HEK293 (cell line): Measurements from ENCODE around the gene DCHS2.

Experiments
- CTCF ChIA-PET: fragments of 350-600 bp; formaldehyde crosslinking; extraction: SDS; loops from one replicate; lab custom pipeline; 2021; ENCODE audit warnings: antibody characterized with exemption; lab: Yijun Ruan, JAX
- POLR2A ChIA-PET: fragments of 300-600 bp; formaldehyde crosslinking; extraction: SDS; loops from one replicate; lab custom pipeline; 2020; ENCODE audit warnings: antibody characterized with exemption, inconsistent platforms; lab: Yijun Ruan, JAX
- H3K27ac ChIP-seq: fragments of 200-500 bp; sonication (Bioruptor generic); 2 replicates; pipeline ENCODE4 v1.5.1; 2014; ENCODE audit warnings: low read depth, low read length, control low read depth, inconsistent platforms; ENCODE audit errors: extremely low read depth
- H3K36me3 ChIP-seq, 2 experiments: fragments of 200-500 bp in 1 of 2; sonication (Bioruptor generic) in 1 of 2; 1 replicate in 1 of 2; 2 replicates in 1 of 2; pipeline ENCODE4 v1.5.1; 2014 to 2017; ENCODE audit warnings: inconsistent platforms in 2 of 2, low read length in 2 of 2; ENCODE audit not compliant: control insufficient read depth in 2 of 2, insufficient read depth in 1 of 2
- H3K4me1 ChIP-seq: fragments of 200-500 bp; sonication (Bioruptor generic); 2 replicates; pipeline ENCODE4 v1.5.1; 2014; ENCODE audit warnings: mild to moderate bottlenecking, low read length, inconsistent platforms; ENCODE audit not compliant: control insufficient read depth, insufficient read depth
- H3K4me3 ChIP-seq: 2 replicates; pipeline ENCODE4 v1.5.1; 2011; ENCODE audit warnings: low read depth, mild to moderate bottlenecking, control low read depth, low read length, moderate library complexity
- H3K9me3 ChIP-seq: fragments of 200-500 bp; sonication (Bioruptor generic); 2 replicates; pipeline ENCODE4 v1.5.1; 2014; ENCODE audit warnings: low read depth, low read length, inconsistent platforms; ENCODE audit not compliant: control insufficient read depth, insufficient read depth
- BCL11A ChIP-seq: fragments of 450-650 bp; formaldehyde crosslinking; IDR thresholded peaks from 2 replicates; pipeline ENCODE4 v1.5.1; 2016; ENCODE audit warnings: low read depth, missing biosample characterization, missing genetic modification characterization
- GLIS2 ChIP-seq: fragments of 450-650 bp; formaldehyde crosslinking; IDR thresholded peaks from 2 replicates; pipeline ENCODE4 v1.5.1; 2016; ENCODE audit warnings: missing biosample characterization, missing genetic modification characterization
- ZFHX2 ChIP-seq: fragments of 450-650 bp; formaldehyde crosslinking; conservative IDR thresholded peaks from 2 replicates; pipeline ENCODE4 v1.5.1; 2016; ENCODE audit warnings: missing biosample characterization, missing genetic modification characterization
- ZFP41 ChIP-seq: fragments of 450-650 bp; formaldehyde crosslinking; IDR thresholded peaks from 2 replicates; pipeline ENCODE4 v1.5.1; 2016; ENCODE audit warnings: missing biosample characterization, missing genetic modification characterization, borderline replicate concordance
- ZNF112 ChIP-seq: fragments of 450-650 bp; formaldehyde crosslinking; IDR thresholded peaks from 2 replicates; pipeline ENCODE4 v1.5.0; 2017; ENCODE audit warnings: missing biosample characterization, missing genetic modification characterization
- ZNF121 ChIP-seq: fragments of 450-650 bp; formaldehyde crosslinking; IDR thresholded peaks from 2 replicates; pipeline ENCODE4 v1.5.1; 2016; ENCODE audit warnings: missing biosample characterization, missing genetic modification characterization
- ZNF202 ChIP-seq: fragments of 450-650 bp; formaldehyde crosslinking; IDR thresholded peaks from 2 replicates; pipeline ENCODE4 v1.5.1; 2016; ENCODE audit warnings: missing biosample characterization, missing genetic modification characterization, borderline replicate concordance
- ZNF274 ChIP-seq, 2 experiments: fragments of 200-500 bp in 1 of 2; fragments of 450-650 bp in 1 of 2; sonication (Bioruptor generic) in 1 of 2; formaldehyde crosslinking in 1 of 2; IDR thresholded peaks; 2 replicates each; pipeline versions ENCODE4 v1.5.1 to v1.6.1; 2014 to 2016; ENCODE audit warnings: borderline replicate concordance in 1 of 2, inconsistent platforms in 1 of 2, low read length in 1 of 2, missing biosample characterization in 1 of 2, missing genetic modification characterization in 1 of 2
- ZNF341 ChIP-seq: fragments of 450-650 bp; formaldehyde crosslinking; IDR thresholded peaks from 2 replicates; pipeline ENCODE4; 2016; ENCODE audit warnings: low read depth, missing biosample characterization, missing genetic modification characterization
- ZNF433 ChIP-seq: fragments of 450-650 bp; formaldehyde crosslinking; IDR thresholded peaks from 2 replicates; pipeline ENCODE4 v1.5.1; 2016; ENCODE audit warnings: missing biosample characterization, missing genetic modification characterization, low read depth
- ZNF501 ChIP-seq: fragments of 450-650 bp; formaldehyde crosslinking; IDR thresholded peaks from 2 replicates; pipeline ENCODE4 v1.5.1; 2016; ENCODE audit warnings: missing biosample characterization, missing genetic modification characterization
- ZNF521 ChIP-seq: fragments of 450-650 bp; formaldehyde crosslinking; IDR thresholded peaks from 2 replicates; pipeline ENCODE4 v1.5.1; 2017; ENCODE audit warnings: missing biosample characterization, mild to moderate bottlenecking, missing genetic modification characterization
- ZNF561 ChIP-seq: fragments of 450-650 bp; IDR thresholded peaks from 2 replicates; pipeline ENCODE4 v1.5.1; 2018; ENCODE audit warnings: missing biosample characterization, missing genetic modification characterization, borderline replicate concordance
- ZNF571 ChIP-seq: fragments of 450-650 bp; formaldehyde crosslinking; IDR thresholded peaks from 2 replicates; pipeline ENCODE4 v1.5.0; 2017; ENCODE audit warnings: missing biosample characterization, missing genetic modification characterization
- ZNF624 ChIP-seq: fragments of 450-650 bp; formaldehyde crosslinking; IDR thresholded peaks from 2 replicates; pipeline ENCODE4 v1.5.1; 2017; ENCODE audit warnings: missing biosample characterization, missing genetic modification characterization
- ZNF660 ChIP-seq: fragments of 450-650 bp; IDR thresholded peaks from 2 replicates; pipeline ENCODE4 v1.5.1; 2018; ENCODE audit warnings: missing biosample characterization, mild to moderate bottlenecking, missing genetic modification characterization
- ZNF701 ChIP-seq: fragments of 450-650 bp; formaldehyde crosslinking; IDR thresholded peaks from 2 replicates; pipeline ENCODE4 v1.5.1; 2016; ENCODE audit warnings: missing biosample characterization, missing genetic modification characterization
- ZNF707 ChIP-seq: fragments of 450-650 bp; formaldehyde crosslinking; IDR thresholded peaks from 2 replicates; pipeline ENCODE4 v1.5.1; 2016; ENCODE audit warnings: missing biosample characterization, missing genetic modification characterization
- TF ChIP-seq, protein P1 (sequence below): sonication (generic); formaldehyde crosslinking; IDR thresholded peaks from 2 replicates; pipeline ENCODE4 v1.8.1; 2022; ENCODE audit warnings: mild to moderate bottlenecking, moderate library complexity, missing genetic modification reagents
- TF ChIP-seq, protein P2 (sequence below): fragments of 450-650 bp; formaldehyde crosslinking; IDR thresholded peaks from 2 replicates; pipeline ENCODE4 v1.5.1; 2016; ENCODE audit warnings: missing biosample characterization, missing genetic modification characterization

The DCHS2 gene

DNA sequence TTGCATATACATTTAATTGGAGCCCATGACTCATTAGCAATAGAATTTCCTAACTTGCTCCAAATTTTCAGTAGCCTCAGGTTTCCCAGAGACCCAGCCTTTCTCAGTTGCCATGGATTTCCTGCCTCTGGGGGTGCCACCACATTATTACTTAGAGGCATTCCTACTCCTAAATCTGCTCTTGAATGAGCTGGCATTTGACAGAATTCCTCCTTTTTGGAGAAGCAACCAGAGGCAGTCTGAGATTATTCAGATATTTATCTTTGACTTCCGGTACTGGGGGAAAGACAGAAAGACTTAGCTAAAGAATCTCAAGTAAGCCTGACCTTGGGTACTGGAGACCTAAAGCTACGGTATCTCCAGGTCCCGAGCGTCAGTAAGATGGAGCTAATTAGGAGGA lies 76.3 kb downstream of the DCHS2 start (continued):
- TF ChIP-seq ZFHX2 (tag by site-specific recombination) (no peak), ZNF571 (tag by site-specific recombination) (no peak)
- TF ChIP-seq, protein P1, sequence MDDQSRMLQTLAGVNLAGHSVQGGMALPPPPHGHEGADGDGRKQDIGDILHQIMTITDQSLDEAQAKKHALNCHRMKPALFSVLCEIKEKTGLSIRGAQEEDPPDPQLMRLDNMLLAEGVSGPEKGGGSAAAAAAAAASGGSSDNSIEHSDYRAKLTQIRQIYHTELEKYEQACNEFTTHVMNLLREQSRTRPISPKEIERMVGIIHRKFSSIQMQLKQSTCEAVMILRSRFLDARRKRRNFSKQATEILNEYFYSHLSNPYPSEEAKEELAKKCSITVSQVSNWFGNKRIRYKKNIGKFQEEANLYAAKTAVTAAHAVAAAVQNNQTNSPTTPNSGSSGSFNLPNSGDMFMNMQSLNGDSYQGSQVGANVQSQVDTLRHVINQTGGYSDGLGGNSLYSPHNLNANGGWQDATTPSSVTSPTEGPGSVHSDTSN (CRISPR knock-in tag), result no peak

DNA sequence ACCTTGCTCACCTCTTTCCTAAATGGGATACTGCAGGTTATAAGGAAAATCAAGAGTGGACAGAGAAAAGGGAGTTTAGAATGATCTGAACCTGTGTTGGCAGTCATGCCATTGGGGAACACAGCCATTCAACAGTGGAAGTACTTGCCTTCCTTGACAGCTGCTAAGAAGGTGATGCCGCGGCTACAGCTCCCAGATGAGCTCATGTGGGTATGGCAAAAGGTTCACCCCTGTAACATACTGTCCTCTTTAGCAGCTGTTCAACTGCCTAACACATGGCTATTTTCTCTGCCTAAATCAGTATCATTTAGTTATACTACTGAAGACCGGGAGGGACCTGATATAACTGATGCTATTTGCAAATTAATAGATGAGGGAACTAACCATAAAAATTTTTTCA lies 76.8 kb downstream of the DCHS2 start:
- Histone ChIP-seq H3K4me3 (no peak overlapping the region), H3K4me1 (no peaks in the 10 kb centered on the region)
- POLR2A ChIA-PET, result no interaction called here
- TF ChIP-seq ZNF112 (tag by site-specific recombination), result no peak
- TF ChIP-seq ZNF701 (tag by site-specific recombination), result no peak
- TF ChIP-seq ZNF707 (tag by site-specific recombination), result no peak
- TF ChIP-seq ZNF501 (tag by site-specific recombination), result no peak
- TF ChIP-seq ZNF433 (tag by site-specific recombination), result no peak
- TF ChIP-seq, protein P2, sequence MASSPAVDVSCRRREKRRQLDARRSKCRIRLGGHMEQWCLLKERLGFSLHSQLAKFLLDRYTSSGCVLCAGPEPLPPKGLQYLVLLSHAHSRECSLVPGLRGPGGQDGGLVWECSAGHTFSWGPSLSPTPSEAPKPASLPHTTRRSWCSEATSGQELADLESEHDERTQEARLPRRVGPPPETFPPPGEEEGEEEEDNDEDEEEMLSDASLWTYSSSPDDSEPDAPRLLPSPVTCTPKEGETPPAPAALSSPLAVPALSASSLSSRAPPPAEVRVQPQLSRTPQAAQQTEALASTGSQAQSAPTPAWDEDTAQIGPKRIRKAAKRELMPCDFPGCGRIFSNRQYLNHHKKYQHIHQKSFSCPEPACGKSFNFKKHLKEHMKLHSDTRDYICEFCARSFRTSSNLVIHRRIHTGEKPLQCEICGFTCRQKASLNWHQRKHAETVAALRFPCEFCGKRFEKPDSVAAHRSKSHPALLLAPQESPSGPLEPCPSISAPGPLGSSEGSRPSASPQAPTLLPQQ, result no peak
- TF ChIP-seq ZNF624 (tag by site-specific recombination), result no peak
- TF ChIP-seq, all 188 proteins: peak for 0
- CTCF ChIA-PET, result interaction anchor here (1.3 kb wide), 1 partner anchor 88 kb away, joined by 3 read pairs; no protein-coding TSS in a partner anchor
- no peaks in the 10 kb centered on the region for H3K9me3 ChIP-seq
- H3K27ac ChIP-seq, result no peak overlapping the region
- H3K36me3 ChIP-seq, result no peaks in the 10 kb centered on the region

DNA sequence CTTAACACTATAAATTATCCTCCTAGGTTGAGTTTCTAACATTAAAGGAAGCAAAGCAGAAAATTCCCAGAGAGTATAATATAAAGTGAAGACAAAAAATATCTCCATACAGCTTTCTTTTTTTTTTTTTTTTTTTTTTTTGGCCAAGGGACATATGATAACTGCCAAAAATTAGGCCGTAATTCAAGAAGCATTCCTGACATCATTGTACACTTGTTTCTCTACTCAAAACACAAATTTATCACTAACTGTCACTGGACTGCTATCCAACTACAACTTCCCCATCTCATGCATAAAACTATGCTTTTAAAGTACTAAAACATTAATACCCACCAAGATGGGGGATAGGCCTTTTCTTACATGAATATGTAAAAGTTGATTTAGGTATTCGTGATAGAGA lies 77.2 kb downstream of the DCHS2 start:
- no peaks in the 10 kb centered on the region for H3K4me1 ChIP-seq
- H3K27ac ChIP-seq, result no peak overlapping the region
- no peak overlapping the region for H3K4me3 ChIP-seq
- TF ChIP-seq ZNF624 (tag by site-specific recombination), result no peak
- TF ChIP-seq ZNF341 (tag by site-specific recombination), result no peak
- no peak for TF ChIP-seq BCL11A (tag by site-specific recombination)
- TF ChIP-seq ZNF202 (tag by site-specific recombination), result no peak
- TF ChIP-seq GLIS2, result no peak
- no peak for TF ChIP-seq ZFHX2 (tag by site-specific recombination)
- no peak for TF ChIP-seq ZNF274 (IDR thresholded peaks at IDR 0.05; ENCODE audit: low read length)
- TF ChIP-seq ZNF274 (tag by site-specific recombination; IDR thresholded peaks at IDR 0.05; ENCODE audit: borderline replicate concordance), result no peak
- TF ChIP-seq ZNF660, result no peak
- TF ChIP-seq ZFP41, result no peak
- TF ChIP-seq ZNF521 (tag by site-specific recombination), result no peak
- no peak for TF ChIP-seq ZNF561 (tag by site-specific recombination)
- CTCF ChIA-PET, result interaction anchor here (0.7 to 1.4 kb wide), 3 partner anchors 89 to 444 kb away, joined by 3 to 4 read pairs (median 3); no protein-coding TSS in a partner anchor
- H3K36me3 ChIP-seq, result no peaks in the 10 kb centered on the region
- POLR2A ChIA-PET, result no interaction called here
- no peaks in the 10 kb centered on the region for H3K9me3 ChIP-seq

DNA sequence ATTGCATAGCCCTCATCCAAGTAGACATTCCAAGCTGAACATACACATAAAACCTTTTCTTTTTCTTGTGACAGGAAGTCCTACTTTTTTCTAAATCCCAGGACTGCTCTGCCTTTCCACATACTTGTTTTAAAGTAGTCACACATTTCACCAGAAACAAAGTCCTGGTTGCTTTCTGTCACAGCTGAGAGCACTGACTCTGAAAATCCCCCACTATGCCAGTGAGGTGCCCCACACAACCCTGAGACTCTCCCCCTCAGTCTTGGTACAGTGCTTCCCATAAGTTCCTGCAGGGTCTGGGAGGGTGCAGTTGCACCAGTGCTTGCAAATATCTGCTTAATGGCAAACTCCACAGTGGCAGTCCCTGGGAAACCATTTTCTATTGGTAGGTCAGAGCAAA lies 84.2 kb downstream of the DCHS2 start:
- H3K4me3 ChIP-seq, result no peak overlapping the region
- TF ChIP-seq ZNF121 (tag by site-specific recombination), result no peak
- H3K4me1 ChIP-seq, result no peaks in the 10 kb centered on the region
- ChIA-PET POLR2A (no interaction called here), CTCF (interaction anchor here (0.6 kb wide), 2 partner anchors 12 to 800 kb away, joined by 3 read pairs; no protein-coding TSS in a partner anchor)
- no peaks in the 10 kb centered on the region for H3K9me3 ChIP-seq
- no peak overlapping the region for H3K27ac ChIP-seq
- H3K36me3 ChIP-seq, result no peaks in the 10 kb centered on the region
